HG03457 (cell line): ENCODE results near the gene IL20.
"Not testable (repeated sequence)": the region's sequence is repeated elsewhere in the genome, so short reads cannot be mapped to it uniquely, and the experiment has no call there.

Source experiments
- ATAC-seq: cut with Tn5 transposase; IDR thresholded peaks from one replicate; pipeline ENCODE4 v1.9.1; 2021; ENCODE audit warnings: moderate number of reproducible peaks; ENCODE audit not compliant: unreplicated experiment

Gene IL20

GRCh38 chr1:206842854-206843253 lies 22.6 kb upstream of the IL20 start:
- ATAC-seq = no peak

- ATAC-seq = no peak
These were observed 21.8 kb upstream of the IL20 start for GRCh38 chr1:206843626-206844025.

GRCh38 chr1:206846487-206846886 lies 18.9 kb upstream of the IL20 start:
- no peak for ATAC-seq

- ATAC-seq = no peak
These were observed 18.0 kb upstream of the IL20 start for GRCh38 chr1:206847337-206847834.

- ATAC-seq = no peak
These were observed 17.5 kb upstream of the IL20 start for GRCh38 chr1:206847946-206848345.

- no peak for ATAC-seq
These were observed 15.0 kb upstream of the IL20 start for GRCh38 chr1:206850401-206850800.

GRCh38 chr1:206851341-206852010 lies 13.9 kb upstream of the IL20 start:
- no peak for ATAC-seq

GRCh38 chr1:206852662-206853061 lies 12.8 kb upstream of the IL20 start:
- ATAC-seq = not testable (repeated sequence)

- ATAC-seq = not testable (repeated sequence)
These were observed 11.7 kb upstream of the IL20 start for GRCh38 chr1:206853696-206854095.

GRCh38 chr1:206854401-206855129 lies 10.9 kb upstream of the IL20 start:
- ATAC-seq = no peak

GRCh38 chr1:206855859-206856258 lies 9.6 kb upstream of the IL20 start:
- no peak for ATAC-seq

- ATAC-seq = no peak
These were observed 8.6 kb upstream of the IL20 start for GRCh38 chr1:206856674-206857464.

- ATAC-seq = no peak
These were observed 6.3 kb upstream of the IL20 start for GRCh38 chr1:206859082-206859521.

- ATAC-seq = no peak
These were observed 5.3 kb upstream of the IL20 start for GRCh38 chr1:206860165-206860564.

GRCh38 chr1:206863266-206863665 lies 2.2 kb upstream of the IL20 start:
- no peak for ATAC-seq

GRCh38 chr1:206866062-206866461 lies 639 bp downstream of the IL20 start:
- no peak for ATAC-seq

- ATAC-seq = no peak
These were observed 1.8 kb downstream of the IL20 start for GRCh38 chr1:206867239-206867638.

GRCh38 chr1:206867716-206868115 lies 2.3 kb downstream of the IL20 start:
- no peak for ATAC-seq

- ATAC-seq = no peak
These were observed 2.8 kb downstream of the IL20 start for GRCh38 chr1:206868264-206868663.

GRCh38 chr1:206872139-206872538 lies 6.7 kb downstream of the IL20 start:
- no peak for ATAC-seq

- ATAC-seq = no peak
These were observed 8.3 kb downstream of the IL20 start for GRCh38 chr1:206873603-206874188.
